ENCODE results near the gene ATP9A.
"Not testable (repeated sequence)": the region's sequence is repeated elsewhere in the genome, so short reads cannot be mapped to it uniquely, and the experiment has no call there.

ATP9A gene, protein sequence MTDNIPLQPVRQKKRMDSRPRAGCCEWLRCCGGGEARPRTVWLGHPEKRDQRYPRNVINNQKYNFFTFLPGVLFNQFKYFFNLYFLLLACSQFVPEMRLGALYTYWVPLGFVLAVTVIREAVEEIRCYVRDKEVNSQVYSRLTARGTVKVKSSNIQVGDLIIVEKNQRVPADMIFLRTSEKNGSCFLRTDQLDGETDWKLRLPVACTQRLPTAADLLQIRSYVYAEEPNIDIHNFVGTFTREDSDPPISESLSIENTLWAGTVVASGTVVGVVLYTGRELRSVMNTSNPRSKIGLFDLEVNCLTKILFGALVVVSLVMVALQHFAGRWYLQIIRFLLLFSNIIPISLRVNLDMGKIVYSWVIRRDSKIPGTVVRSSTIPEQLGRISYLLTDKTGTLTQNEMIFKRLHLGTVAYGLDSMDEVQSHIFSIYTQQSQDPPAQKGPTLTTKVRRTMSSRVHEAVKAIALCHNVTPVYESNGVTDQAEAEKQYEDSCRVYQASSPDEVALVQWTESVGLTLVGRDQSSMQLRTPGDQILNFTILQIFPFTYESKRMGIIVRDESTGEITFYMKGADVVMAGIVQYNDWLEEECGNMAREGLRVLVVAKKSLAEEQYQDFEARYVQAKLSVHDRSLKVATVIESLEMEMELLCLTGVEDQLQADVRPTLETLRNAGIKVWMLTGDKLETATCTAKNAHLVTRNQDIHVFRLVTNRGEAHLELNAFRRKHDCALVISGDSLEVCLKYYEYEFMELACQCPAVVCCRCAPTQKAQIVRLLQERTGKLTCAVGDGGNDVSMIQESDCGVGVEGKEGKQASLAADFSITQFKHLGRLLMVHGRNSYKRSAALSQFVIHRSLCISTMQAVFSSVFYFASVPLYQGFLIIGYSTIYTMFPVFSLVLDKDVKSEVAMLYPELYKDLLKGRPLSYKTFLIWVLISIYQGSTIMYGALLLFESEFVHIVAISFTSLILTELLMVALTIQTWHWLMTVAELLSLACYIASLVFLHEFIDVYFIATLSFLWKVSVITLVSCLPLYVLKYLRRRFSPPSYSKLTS

DNA sequence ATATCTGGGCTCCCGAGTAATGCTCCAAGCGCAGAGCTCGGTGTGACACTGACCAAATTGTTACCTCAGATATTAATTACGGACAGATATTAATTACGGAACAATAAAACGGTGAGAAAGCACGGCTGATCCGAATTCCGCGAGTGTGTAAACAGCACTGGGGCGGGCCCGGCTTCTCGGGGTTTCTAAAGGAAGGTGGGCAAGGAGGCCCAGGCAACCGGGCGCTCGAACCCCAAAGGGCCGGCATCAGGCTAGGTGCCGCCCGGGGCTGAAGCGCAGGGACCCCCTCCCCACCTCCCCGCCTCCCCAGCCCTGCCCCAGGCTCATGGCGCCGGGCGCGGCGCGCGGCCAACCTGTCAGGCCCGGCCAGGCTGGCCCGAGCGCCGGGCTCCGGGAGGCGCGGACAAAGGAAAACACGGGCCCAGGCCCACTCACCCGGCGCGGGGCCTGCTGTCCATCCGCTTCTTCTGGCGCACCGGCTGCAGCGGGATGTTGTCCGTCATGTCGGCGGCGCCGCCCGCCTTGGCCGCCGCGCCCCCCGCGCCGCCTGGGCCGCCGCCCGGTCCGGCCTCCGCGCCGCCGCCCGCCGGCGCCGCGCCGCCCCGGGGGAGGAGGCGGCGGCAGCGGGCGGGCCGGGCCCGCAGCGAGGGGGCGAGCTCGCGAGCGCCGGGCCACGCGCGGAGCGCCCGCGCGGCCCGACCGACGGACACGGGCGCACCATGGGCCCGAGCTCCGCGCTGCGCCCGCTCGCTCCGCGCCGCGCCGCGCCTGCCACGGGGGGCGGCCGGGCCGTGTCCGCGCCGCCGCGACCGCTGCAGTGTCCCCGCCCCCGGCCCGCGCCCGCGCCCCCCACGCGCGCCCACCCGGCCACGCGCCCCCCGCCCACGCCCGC is at the start of gene ATP9A:
Gene ATP9A (minus strand): TSS at position 524 of the 892 bp plus-strand sequence. CDS start 21 bp downstream, at position 503.
- DNase-seq (ENCODE audit: low read depth) = no peak

DNA sequence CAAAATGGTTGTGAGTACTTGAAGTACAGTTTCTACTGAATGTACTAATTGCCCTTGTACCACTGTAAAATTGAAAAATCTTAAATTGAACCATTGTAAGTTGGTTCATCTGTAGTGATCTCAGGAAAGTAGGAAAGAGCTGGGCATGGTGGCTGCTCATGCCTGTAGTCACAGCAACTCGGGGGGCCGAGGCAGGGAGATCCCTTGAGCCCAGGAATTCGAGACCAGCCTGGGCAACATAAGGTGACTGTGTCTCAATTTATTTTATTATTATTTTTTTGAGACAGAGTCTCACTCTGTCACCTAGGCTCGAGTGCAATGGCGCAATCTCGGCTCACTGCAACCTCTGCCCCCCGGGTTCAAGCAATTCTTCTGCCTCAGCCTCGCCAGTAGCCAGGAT is 48.7 kb upstream of the ATP9A start:
- DNase-seq (ENCODE audit: low read depth) = not testable (repeated sequence)

- no peak for DNase-seq (ENCODE audit: low read depth)
These were observed 47.3 kb upstream of the ATP9A start for GRCh38 chr20:51815383-51816076.

- DNase-seq (ENCODE audit: low read depth) = no peak
These were observed 44.7 kb upstream of the ATP9A start for GRCh38 chr20:51812861-51813260.

DNA sequence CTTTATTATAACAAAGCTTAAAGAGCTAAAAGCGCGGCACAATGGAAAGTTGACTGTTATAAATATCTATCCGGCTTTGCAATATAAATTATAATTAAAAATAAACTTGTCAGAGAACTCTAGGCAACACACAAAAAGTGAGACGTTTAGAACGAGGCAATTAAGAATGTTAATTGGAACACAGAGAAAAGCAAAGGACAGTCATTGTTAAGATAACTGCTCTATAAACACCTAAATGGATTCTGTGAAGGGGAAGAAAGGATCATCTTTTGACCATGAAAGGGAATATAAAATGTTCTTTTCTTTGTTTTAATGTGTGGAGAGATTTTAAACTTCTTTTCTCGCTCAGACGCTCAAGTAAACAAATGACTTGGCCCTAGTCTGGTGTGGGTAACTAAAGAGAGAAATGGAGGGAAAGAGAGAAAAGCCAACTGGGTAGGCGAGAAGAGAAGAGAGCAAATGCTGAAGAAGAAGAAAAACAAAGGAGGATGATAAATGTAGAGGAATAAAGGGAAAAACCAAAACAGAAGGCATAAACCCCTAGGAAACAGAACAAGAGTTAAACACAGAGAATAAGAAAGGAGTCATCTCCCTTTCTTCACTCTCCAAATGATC is 43.4 kb upstream of the ATP9A start:
- DNase-seq (ENCODE audit: low read depth) = no peak

GRCh38 chr20:51811042-51811355 is 42.8 kb upstream of the ATP9A start:
- peak; percentile 100 for DNase-seq (ENCODE audit: low read depth)

DNA sequence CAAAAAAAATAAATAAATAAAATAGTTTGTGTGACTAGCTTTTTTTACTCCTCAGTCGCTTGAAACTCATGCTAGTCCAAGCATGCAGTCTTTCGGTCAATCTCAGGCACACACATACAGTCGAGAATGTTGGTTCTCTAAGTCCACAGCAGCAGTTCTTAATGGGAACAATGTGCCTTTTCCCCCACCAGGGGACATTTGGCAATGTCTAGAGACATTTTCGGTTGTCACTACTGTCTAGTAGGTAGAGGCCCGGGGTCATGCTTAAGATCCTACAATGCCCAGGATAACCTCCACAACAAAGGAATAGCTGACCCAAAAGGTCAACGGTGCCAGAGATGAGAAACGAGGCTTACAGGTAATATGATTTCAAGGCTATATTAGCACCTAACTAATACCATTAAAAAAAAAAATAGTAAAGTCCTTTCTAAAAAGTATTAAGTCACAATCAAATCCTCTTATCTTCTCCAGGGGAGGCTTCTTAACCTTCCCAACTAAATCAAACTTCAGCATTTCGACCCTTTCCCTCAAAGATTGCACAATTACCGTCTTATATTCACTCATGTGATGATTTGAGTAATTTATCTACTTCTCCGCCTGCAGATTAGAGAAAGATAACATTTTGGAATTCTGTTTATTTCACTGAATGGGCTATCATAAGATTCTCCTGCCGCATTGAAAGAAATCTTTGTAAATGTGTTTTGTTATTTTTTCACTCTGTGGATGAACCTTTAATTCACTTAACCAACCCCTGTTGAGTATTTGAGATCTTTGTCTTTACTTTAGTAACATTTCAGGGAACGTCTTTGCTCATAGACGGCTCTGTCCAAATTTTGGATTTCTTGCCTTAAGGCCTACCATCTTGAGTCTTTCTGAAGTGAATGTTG is 42.2 kb upstream of the ATP9A start:
- no peak for DNase-seq (ENCODE audit: low read depth)

GRCh38 chr20:51807720-51808250 is 39.6 kb upstream of the ATP9A start:
- peak; percentile 78 for DNase-seq (ENCODE audit: low read depth)

GRCh38 chr20:51804754-51805153 is 36.6 kb upstream of the ATP9A start:
- no peak for DNase-seq (ENCODE audit: low read depth)

GRCh38 chr20:51803148-51803854 is 35.1 kb upstream of the ATP9A start:
- peak; percentile 100 for DNase-seq (ENCODE audit: low read depth)

DNA sequence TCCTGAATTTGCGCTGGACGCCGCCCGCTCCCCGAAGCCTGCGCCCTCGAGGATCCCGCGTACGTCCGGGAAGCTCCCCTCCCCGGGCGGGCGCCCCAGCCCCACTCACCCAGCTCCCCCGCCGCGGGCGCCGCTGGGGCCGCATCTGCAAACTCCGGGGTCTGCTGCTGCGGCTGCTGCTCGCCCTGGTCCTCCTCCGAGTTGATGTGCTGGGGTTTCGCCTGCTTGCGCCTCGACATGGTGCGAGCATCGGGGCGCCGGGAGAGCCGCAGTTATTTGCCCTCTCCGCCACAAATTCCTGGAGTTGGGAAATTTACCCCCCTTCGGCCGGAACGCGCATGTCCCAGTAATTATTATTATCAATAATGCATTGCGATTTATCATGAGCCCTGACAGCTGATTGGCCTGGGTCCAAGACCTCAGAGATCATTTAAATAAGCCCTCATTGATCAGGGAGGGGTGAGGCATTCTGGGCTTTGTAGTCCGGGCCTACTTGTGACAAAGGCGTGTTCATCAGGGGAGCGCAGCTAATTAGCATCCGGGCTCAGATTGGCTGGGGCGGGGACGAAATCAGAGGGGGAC is 34.1 kb upstream of the ATP9A start, which contains the start of gene SALL4:
Gene SALL4 (minus strand): TSS at position 352 of the 582 bp plus-strand sequence. CDS start 113 bp downstream, at position 239.
- no peak for DNase-seq (ENCODE audit: low read depth)

GRCh38 chr20:51801823-51802123 is 33.6 kb upstream of the ATP9A start:
- no peak for DNase-seq (ENCODE audit: low read depth)

DNA sequence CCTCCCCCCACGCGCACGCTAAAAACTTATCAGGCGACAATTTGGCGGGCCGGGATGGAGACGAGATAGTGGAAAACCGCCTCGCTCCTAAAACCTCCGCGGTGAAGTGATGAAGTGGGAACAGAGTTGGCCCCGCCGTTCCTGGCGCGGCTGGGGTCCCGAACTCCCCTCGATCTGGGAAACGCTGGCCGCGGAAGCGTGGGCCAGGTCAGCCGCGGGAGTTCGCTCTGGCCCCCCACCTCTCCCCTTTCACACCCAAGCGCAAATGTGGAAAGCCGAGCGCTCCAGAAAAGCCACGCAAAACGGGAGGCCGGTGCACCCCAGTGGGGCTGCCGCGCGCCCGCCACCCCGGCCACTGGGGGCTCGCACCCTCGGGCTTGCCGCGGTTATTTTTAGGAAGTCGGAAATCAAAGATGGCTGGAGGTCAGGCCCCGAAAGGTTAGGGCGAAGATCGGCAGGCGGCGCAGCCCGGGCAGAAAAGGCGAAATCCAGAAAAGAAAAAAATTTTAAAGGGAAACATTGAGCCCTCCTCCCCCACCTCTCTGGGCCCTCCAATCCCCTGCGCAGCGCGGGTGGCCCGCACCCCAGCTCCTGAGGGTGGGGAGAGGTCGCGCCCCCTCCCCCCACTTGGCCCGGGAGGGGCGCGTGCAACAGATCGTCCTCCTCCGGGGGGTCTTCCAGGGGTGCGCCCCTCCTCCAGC is 33.1 kb upstream of the ATP9A start:
- no peak for DNase-seq (ENCODE audit: low read depth)

DNA sequence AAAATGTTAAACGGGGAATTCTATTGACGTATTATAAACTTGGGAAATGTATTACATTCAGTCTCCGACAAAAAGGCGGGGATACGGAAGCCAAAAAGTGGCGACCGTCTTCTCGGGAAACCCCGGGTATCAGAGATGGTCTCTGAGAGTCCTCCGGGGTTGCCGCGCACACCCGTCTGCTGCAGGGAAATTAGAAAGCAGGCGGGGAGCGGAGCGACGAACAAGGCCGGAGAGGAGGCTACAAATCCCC is 32.6 kb upstream of the ATP9A start:
- DNase-seq (ENCODE audit: low read depth) = peak; percentile 64

DNA sequence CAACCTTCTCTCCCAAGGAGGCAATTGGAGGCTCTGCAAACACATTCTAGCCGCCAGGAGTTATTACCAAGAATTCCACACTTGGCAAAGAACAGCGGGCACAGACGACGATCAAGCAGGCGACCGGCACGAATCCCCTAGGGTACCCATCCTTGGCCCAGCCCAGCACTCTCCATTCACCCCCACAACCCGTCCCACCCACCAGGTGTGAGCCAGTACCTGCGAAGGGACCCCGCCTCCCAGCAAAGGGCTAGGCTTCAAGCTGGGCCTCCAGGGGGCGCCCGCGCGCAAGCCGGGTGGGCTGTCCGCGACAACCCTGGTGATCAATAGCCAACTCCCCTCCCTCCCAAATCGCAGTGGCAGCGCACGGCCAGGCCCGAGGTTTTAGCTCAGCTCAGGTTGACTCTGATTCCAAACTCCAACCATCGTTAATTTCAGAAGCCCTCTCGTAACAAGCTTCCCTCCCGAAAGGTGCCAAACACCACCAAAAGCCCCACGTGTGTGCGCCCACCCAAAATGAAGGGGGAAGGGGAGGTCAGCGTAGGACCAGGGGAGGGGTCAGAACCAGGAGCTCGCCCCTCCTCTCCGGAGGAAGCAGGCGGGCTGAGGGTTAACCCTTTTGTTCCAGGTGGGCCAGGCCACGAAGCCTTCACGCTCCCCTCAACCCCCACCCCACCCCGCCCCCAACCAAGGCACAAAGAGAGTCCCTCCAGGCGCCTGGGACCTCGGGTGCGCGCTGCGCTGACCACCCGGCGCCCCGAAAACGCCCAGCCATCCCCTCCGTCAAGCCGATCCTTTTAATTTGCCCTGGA is 32.1 kb upstream of the ATP9A start:
- DNase-seq (ENCODE audit: low read depth) = peak; percentile 73

- DNase-seq (ENCODE audit: low read depth) = no peak
These were observed 31.2 kb upstream of the ATP9A start for GRCh38 chr20:51799401-51799860.

- no peak for DNase-seq (ENCODE audit: low read depth)
These were observed 29.3 kb upstream of the ATP9A start for GRCh38 chr20:51797357-51798025.
